Measurements from ENCODE around the gene DSCAML1.

DNA sequence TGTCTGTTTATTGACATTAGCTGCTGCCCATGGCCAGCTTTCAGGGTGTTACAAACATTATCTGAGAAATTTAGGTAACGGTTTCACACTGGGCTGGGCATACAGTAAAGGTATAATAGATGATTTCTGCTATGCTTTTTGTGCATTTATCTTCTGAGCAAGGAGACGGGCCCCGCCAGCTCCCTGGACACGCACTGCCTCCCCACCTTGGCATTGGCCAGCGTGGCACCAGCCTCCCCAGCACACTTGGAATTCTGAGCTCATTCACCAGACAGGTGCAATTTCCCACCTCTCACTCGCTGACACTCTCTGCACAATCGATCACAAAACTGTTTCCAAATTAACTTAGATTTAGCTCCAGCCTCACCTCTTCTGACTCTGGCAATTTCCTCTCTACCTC is 246.6 kb downstream of the DSCAML1 start:
- TF ChIP-seq, protein P1, sequence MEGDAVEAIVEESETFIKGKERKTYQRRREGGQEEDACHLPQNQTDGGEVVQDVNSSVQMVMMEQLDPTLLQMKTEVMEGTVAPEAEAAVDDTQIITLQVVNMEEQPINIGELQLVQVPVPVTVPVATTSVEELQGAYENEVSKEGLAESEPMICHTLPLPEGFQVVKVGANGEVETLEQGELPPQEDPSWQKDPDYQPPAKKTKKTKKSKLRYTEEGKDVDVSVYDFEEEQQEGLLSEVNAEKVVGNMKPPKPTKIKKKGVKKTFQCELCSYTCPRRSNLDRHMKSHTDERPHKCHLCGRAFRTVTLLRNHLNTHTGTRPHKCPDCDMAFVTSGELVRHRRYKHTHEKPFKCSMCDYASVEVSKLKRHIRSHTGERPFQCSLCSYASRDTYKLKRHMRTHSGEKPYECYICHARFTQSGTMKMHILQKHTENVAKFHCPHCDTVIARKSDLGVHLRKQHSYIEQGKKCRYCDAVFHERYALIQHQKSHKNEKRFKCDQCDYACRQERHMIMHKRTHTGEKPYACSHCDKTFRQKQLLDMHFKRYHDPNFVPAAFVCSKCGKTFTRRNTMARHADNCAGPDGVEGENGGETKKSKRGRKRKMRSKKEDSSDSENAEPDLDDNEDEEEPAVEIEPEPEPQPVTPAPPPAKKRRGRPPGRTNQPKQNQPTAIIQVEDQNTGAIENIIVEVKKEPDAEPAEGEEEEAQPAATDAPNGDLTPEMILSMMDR (conservative IDR thresholded peaks at IDR 0.05; ENCODE audit: low read length): no peak
- TF ChIP-seq EZH2phosphoT487 (IDR thresholded peaks at IDR 0.05; ENCODE audit: borderline replicate concordance, low read depth, low read length): no peak

Measured in OCI-LY7 (cell line).